Measurements from ENCODE around the gene ACOT6. TPM values are rescaled to one million over a fixed set of nuclear protein-coding genes. Genes with fewer than 3 reads are reported as not detected.
"Not testable (repeated sequence)": the region's sequence is repeated elsewhere in the genome, so short reads cannot be mapped to it uniquely, and the experiment has no call there.

The ACOT6 gene
- total and polyA plus RNA-seq, 2 donors (not counting 3 experiments of a cell fraction or from before 2014, with no cell fraction given), result not detected

DNA sequence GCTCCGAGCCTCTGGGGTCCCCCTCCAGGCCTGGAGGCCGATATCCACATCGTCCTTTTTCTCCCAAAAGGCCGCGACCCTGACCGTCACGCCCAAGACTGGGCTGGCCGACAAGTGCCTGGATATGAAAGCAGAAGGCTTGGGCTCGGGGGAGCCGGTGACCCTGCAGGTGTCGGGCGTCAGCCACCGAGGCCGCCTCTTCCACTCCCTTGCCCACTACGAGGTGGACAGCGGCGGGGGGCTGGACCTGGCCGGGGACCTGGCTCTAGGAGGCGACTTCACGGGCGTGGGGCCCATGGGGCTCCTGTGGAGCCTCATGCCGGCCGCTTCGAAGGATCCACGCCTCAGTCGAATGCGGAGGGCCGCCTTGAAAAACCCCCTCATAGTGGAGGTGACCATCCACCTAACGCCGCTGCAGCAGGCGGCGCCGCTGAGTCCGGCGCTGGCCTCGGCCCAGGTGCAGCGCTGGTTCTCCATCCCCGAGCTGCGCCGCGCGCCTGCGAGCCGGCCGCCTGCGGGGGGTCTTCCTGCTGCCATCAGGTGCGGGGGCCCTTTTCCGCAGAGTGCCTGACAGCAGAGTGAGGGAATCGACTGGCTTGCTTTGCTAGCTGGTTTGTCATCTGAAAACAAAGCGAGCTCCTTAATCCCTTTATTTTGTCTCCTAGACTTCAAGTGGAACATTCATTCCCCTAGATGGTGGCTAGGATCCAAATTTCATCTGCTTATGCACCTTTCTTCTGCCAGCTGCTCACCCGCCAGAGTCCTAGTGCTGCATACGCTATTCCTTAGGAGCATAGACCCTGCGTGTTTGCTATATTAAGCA lies 21.9 kb downstream of the ACOT6 start:
- Histone ChIP-seq H3K4me3 (replicated peaks in 1 of 3; ENCODE audit: insufficient read depth in 1 of 3, low read depth in 1 of 3, low read length in 3 of 3) (peak overlapping the region; percentile 42 to 64 (median 58)), H3K9me3 (replicated peaks; ENCODE audit: control insufficient read depth, insufficient read depth, low read length) (no peaks in the 10 kb centered on the region), H4K20me1 (replicated peaks; ENCODE audit: control insufficient read depth, extremely low read depth, insufficient read depth, low read length) (no peaks in the 10 kb centered on the region), H3K4me2 (ENCODE audit: insufficient read depth, low read length) (peak overlapping the region; percentile 90), H2AFZ (ENCODE audit: low read depth, low read length) (peak overlapping the region; percentile 100), H3K4me1 (ENCODE audit: control insufficient read depth, extremely low read depth, insufficient read depth, low read length) (peaks cover 9% of the 10 kb centered on the region), H3K79me2 (ENCODE audit: control insufficient read depth, insufficient read depth, low read length) (no peaks in the 10 kb centered on the region), H3K27me3 (ENCODE audit: control insufficient read depth in 2 of 2, insufficient read depth in 2 of 2, low read length in 2 of 2) (no peaks in the 10 kb centered on the region), H3K9me1 (replicated peaks; ENCODE audit: control insufficient read depth, extremely low read depth, insufficient read depth, low read length) (no peaks in the 10 kb centered on the region), H3K9ac (replicated peaks; ENCODE audit: extremely low read depth, insufficient read depth, low read length) (peak overlapping the region; percentile 64), H3K36me3 (ENCODE audit: control insufficient read depth in 2 of 2, extremely low read depth in 1 of 2, insufficient read depth in 2 of 2, low read length in 2 of 2) (no peaks in the 10 kb centered on the region), H3K27ac (ENCODE audit: insufficient read depth, low read depth, low read length) (no peak overlapping the region)
- dilution Hi-C loops (cut with MboI; ENCODE audit: extremely low pct_ligation_motif_present, low sequenced_read_pairs) (no loop called here), intact Hi-C loops (cut with micrococcal nuclease) (loop anchor here (1.0 to 2.0 kb wide), 2 partner anchors 28 to 235 kb away; no protein-coding TSS in a partner anchor)
- ChIA-PET CTCF (interaction anchor here (0.5 to 6.2 kb wide), 19 partner anchors 9 to 461 kb away, joined by 3 to 149 read pairs (median 4); partner anchors contain the start of genes ACOT2 and ZNF410), POLR2A (no interaction called here)
- DNase-seq (ENCODE audit: low read depth, low spot score), result peak; percentile 29
- TF ChIP-seq, protein P1, sequence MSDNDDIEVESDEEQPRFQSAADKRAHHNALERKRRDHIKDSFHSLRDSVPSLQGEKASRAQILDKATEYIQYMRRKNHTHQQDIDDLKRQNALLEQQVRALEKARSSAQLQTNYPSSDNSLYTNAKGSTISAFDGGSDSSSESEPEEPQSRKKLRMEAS (IDR thresholded peaks at IDR 0.05; ENCODE audit: insufficient read depth, insufficient read length), result no peak
- TF ChIP-seq EZH2 (IDR thresholded peaks at IDR 0.05; ENCODE audit: borderline replicate concordance, low read depth, low read length, severe bottlenecking), result no peak
- no peak for TF ChIP-seq GATA2 (IDR thresholded peaks at IDR 0.05; ENCODE audit: insufficient read depth, insufficient read length, low read depth, low read length)
- TF ChIP-seq, protein P2, sequence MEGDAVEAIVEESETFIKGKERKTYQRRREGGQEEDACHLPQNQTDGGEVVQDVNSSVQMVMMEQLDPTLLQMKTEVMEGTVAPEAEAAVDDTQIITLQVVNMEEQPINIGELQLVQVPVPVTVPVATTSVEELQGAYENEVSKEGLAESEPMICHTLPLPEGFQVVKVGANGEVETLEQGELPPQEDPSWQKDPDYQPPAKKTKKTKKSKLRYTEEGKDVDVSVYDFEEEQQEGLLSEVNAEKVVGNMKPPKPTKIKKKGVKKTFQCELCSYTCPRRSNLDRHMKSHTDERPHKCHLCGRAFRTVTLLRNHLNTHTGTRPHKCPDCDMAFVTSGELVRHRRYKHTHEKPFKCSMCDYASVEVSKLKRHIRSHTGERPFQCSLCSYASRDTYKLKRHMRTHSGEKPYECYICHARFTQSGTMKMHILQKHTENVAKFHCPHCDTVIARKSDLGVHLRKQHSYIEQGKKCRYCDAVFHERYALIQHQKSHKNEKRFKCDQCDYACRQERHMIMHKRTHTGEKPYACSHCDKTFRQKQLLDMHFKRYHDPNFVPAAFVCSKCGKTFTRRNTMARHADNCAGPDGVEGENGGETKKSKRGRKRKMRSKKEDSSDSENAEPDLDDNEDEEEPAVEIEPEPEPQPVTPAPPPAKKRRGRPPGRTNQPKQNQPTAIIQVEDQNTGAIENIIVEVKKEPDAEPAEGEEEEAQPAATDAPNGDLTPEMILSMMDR (IDR thresholded peaks at IDR 0.05; ENCODE audit: extremely low read depth in 1 of 2, insufficient read depth in 1 of 2, low read depth in 1 of 2, low read length in 2 of 2), result peak; percentile 6 to 61
- TF ChIP-seq JUN (IDR thresholded peaks at IDR 0.05; ENCODE audit: borderline replicate concordance, insufficient read depth, insufficient read length, low read depth), result no peak
- BruUV-seq (replicated peaks), result no TSS peak
- FAIRE-seq, result peak; percentile 75

DNA sequence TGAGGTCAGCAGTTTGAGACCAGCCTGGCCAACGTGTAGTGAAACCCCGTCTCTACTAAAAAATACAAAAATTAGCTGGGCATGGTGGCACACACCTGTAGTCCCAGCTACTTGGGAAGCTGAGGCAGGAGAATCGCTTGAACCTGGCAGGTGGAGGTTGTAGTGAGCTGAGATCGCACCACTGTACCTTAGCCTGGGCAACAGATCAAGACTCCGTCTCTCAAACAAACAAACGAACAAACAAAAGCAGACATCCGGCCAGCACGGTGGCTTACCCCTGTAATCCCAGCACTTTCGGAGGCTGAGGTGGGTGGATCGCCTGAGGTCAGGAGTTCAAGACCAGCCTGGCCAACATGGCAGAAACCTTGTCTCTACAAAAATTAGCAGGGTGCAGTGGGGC lies 24.0 kb downstream of the ACOT6 start:
- POLR2A ChIA-PET, FAIRE-seq: not testable (repeated sequence)
- CTCF ChIA-PET, result interaction anchor here (0.9 to 1.9 kb wide), 2 partner anchors 8 to 128 kb away, joined by 3 to 6 read pairs; partner anchors contain the start of gene DNAL1

More for the DNA sequence above, 24.0 kb downstream of the ACOT6 start:
- H3K4me3 ChIP-seq (replicated peaks in 1 of 3; ENCODE audit: insufficient read depth in 1 of 3, low read depth in 1 of 3, low read length in 3 of 3); H3K9ac ChIP-seq (replicated peaks; ENCODE audit: extremely low read depth, insufficient read depth, low read length); H3K9me3 ChIP-seq (replicated peaks; ENCODE audit: control insufficient read depth, insufficient read depth, low read length); H2AFZ ChIP-seq (ENCODE audit: low read depth, low read length); H3K27ac ChIP-seq (ENCODE audit: insufficient read depth, low read depth, low read length); DNase-seq (ENCODE audit: low read depth, low spot score); H3K4me1 ChIP-seq (ENCODE audit: control insufficient read depth, extremely low read depth, insufficient read depth, low read length); H3K79me2 ChIP-seq (ENCODE audit: control insufficient read depth, insufficient read depth, low read length); BruUV-seq (replicated peaks); H3K9me1 ChIP-seq (replicated peaks; ENCODE audit: control insufficient read depth, extremely low read depth, insufficient read depth, low read length); H3K36me3 ChIP-seq (ENCODE audit: control insufficient read depth in 2 of 2, extremely low read depth in 1 of 2, insufficient read depth in 2 of 2, low read length in 2 of 2); H3K27me3 ChIP-seq (ENCODE audit: control insufficient read depth in 2 of 2, insufficient read depth in 2 of 2, low read length in 2 of 2); intact Hi-C loops (cut with micrococcal nuclease); H4K20me1 ChIP-seq (replicated peaks; ENCODE audit: control insufficient read depth, extremely low read depth, insufficient read depth, low read length); H3K4me2 ChIP-seq (ENCODE audit: insufficient read depth, low read length); dilution Hi-C loops (cut with MboI; ENCODE audit: extremely low pct_ligation_motif_present, low sequenced_read_pairs): not testable (repeated sequence)

Measured in endothelial cell of umbilical vein (primary cell).